ENCODE data around the gene LYAR. TPM values are rescaled to one million over a fixed set of nuclear protein-coding genes. Genes with fewer than 3 reads are reported as not detected.
A peak's percentile ranks its signal among the peaks of the same experiment; 100 is the strongest.

The LYAR gene
- total and polyA plus RNA-seq, 2 donors from 2014 or later: 6.6 to 8.6 TPM

DNA sequence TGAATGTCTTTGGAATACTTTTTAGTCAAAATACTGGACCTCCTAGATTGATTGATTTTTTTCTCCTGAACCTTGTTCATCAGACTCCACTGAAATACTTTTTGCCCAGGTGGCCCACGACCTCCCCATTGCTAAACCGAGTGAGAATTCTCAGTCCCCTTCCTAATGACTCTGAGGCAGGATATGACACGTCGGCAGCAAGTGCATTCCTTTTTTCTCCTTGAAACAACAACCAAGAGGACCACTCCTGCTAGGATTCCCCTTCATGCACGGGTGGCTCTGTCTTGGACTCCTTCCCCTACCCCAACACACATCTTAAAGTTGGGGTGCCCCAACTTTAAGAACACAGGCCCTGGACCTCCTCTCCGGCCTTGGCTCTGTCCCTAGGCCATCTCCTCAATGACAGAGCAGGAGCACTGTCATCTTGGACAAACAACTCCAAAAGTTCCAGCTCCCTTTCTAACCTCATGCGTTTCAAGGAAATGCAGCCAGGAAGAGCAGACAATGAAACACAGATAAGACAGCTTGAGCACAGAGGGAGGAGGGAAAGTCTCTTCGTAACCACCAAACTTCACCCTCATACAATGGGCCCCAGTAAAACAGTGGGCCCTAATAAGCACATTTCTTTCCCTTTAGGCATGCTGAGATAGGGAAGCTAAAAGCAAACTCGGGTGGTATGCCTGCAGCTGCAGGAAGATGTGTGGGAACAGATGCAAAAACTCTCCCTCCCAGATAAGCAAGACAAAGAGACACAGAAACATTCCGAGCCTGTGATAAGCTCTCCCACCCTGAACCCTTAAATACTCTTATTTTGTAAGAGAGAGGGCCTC lies 34.0 kb upstream of the LYAR start:
- H3K4me3 ChIP-seq (ENCODE audit: low read length in 3 of 3): no peak overlapping the region
- H3K9ac ChIP-seq (ENCODE audit: low read length in 3 of 3): no peak overlapping the region
- H3K27me3 ChIP-seq (ENCODE audit: control insufficient read depth, insufficient read depth, low read length): no peaks in the 10 kb centered on the region
- no peak overlapping the region for H3K27ac ChIP-seq (ENCODE audit: low read depth in 2 of 2, low read length in 2 of 2)
- TF ChIP-seq, protein P1, sequence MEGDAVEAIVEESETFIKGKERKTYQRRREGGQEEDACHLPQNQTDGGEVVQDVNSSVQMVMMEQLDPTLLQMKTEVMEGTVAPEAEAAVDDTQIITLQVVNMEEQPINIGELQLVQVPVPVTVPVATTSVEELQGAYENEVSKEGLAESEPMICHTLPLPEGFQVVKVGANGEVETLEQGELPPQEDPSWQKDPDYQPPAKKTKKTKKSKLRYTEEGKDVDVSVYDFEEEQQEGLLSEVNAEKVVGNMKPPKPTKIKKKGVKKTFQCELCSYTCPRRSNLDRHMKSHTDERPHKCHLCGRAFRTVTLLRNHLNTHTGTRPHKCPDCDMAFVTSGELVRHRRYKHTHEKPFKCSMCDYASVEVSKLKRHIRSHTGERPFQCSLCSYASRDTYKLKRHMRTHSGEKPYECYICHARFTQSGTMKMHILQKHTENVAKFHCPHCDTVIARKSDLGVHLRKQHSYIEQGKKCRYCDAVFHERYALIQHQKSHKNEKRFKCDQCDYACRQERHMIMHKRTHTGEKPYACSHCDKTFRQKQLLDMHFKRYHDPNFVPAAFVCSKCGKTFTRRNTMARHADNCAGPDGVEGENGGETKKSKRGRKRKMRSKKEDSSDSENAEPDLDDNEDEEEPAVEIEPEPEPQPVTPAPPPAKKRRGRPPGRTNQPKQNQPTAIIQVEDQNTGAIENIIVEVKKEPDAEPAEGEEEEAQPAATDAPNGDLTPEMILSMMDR (IDR thresholded peaks at IDR 0.05; ENCODE audit: borderline replicate concordance, extremely low read depth, insufficient read depth): no peak
- no peaks in the 10 kb centered on the region for H3K4me1 ChIP-seq (ENCODE audit: control insufficient read depth in 2 of 3, insufficient read depth in 2 of 3, low read depth in 1 of 3, low read length in 3 of 3)
- no peaks in the 10 kb centered on the region for H3K9me3 ChIP-seq (ENCODE audit: control insufficient read depth in 2 of 3, insufficient read depth in 1 of 3, low read length in 3 of 3)
- DNase-seq: peak in 1 of 5 donors; percentile 3
- peaks cover 0 to 8% (median 8%) of the 10 kb centered on the region in 3 donors for H3K36me3 ChIP-seq (ENCODE audit: control insufficient read depth in 2 of 3, insufficient read depth in 3 of 3, low read length in 3 of 3)
- no peak for FAIRE-seq
- intact Hi-C loops (cut with DNase I): no loop called here

DNA sequence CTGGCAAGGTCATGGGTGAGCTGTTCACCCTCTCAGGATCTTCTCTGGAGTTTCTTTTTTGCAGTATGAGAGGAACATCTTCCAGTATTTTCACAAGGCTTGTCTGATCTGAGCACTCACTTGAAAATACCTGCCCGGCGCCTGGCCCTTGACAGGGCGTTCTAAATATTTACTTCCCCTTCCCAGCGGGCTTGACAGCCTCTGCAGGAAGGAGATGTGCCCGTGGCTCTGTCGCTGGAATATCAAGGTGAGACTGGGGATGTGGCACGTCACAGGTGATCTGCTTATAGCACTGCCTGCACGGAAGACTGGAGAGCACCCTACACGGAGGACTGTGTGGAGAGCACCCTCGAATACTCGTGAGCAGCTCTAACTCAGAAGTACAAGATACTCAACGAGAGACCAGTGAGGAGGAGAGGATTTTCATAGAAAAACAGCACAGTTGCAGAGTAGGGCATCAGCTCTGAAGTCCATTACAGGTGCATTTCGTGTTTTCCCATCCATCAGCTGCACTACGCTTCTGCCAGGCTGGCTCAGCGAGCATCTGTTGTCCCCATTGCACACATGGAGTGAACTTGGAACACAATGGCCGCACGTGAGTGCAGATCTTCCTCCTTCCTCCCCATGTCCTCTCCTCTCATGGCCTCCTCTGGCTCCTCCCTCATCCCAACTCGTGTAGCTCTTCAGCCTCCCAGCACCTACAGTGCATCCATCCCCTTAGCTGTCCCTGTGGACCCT lies 32.2 kb upstream of the LYAR start:
- TF ChIP-seq, protein P1 (IDR thresholded peaks at IDR 0.05; ENCODE audit: borderline replicate concordance, extremely low read depth, insufficient read depth): no peak
- intact Hi-C loops (cut with DNase I): no loop called here
- H3K27me3 ChIP-seq (ENCODE audit: control insufficient read depth, insufficient read depth, low read length): no peaks in the 10 kb centered on the region
- H3K4me1 ChIP-seq (ENCODE audit: control insufficient read depth in 2 of 3, insufficient read depth in 2 of 3, low read depth in 1 of 3, low read length in 3 of 3): no peaks in the 10 kb centered on the region
- H3K27ac ChIP-seq (ENCODE audit: low read depth in 2 of 2, low read length in 2 of 2): no peak overlapping the region
- H3K4me3 ChIP-seq (ENCODE audit: low read length in 3 of 3): no peak overlapping the region
- FAIRE-seq (no peak), DNase-seq (peak in 1 of 5 donors; percentile 5)
- H3K36me3 ChIP-seq (ENCODE audit: control insufficient read depth in 2 of 3, insufficient read depth in 3 of 3, low read length in 3 of 3): peaks cover 0 to 8% (median 8%) of the 10 kb centered on the region in 3 donors
- H3K9ac ChIP-seq (ENCODE audit: low read length in 3 of 3): no peak overlapping the region
- no peaks in the 10 kb centered on the region for H3K9me3 ChIP-seq (ENCODE audit: control insufficient read depth in 2 of 3, insufficient read depth in 1 of 3, low read length in 3 of 3)

DNA sequence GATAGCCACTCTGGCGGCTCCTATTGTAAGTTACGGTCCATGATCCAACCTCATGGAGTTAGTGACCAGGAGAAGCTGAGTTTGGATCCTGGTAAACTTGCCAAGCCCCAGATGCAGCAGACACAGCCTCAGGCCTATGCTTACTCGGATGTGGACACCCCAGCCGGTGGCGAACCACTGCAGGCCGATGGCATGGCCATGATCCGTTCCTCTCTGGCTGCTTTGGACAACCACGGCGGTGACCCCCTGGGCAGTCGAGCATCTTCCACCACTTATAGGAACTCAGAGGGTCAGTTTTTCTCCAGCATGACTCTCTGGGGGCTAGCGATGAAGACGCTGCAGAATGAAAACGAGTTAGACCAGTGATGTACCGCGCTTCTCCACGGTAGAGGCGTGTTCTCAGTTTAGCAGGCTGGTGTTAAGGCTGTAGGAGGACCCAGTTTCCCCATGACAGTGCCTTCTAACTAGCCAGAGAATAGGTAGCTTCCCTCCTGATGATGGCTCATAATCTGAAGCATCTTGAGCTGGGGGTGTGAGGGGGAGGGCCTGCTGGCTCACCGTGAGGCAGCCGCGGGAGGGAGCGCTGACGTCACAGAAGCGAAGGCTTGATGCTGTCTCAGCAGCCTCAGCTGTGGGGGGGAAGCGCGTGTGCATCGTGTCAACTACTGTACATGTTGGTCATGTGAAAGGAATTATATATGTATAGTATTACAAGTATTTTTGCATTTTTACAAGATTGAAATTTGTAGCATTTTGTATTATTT lies 31.2 kb upstream of the LYAR start:
- Histone ChIP-seq H3K9me3 (ENCODE audit: control insufficient read depth in 2 of 3, insufficient read depth in 1 of 3, low read length in 3 of 3) (no peaks in the 10 kb centered on the region), H3K27ac (ENCODE audit: low read depth in 2 of 2, low read length in 2 of 2) (no peak overlapping the region), H3K27me3 (ENCODE audit: control insufficient read depth, insufficient read depth, low read length) (no peaks in the 10 kb centered on the region), H3K9ac (ENCODE audit: low read length in 3 of 3) (no peak overlapping the region), H3K4me1 (ENCODE audit: control insufficient read depth in 2 of 3, insufficient read depth in 2 of 3, low read depth in 1 of 3, low read length in 3 of 3) (no peaks in the 10 kb centered on the region), H3K36me3 (ENCODE audit: control insufficient read depth in 2 of 3, insufficient read depth in 3 of 3, low read length in 3 of 3) (peaks cover 0 to 14% (median 12%) of the 10 kb centered on the region in 3 donors), H3K4me3 (ENCODE audit: low read length in 3 of 3) (no peak overlapping the region)
- peak in 1 of 5 donors; percentile 14 for DNase-seq
- intact Hi-C loops (cut with DNase I): no loop called here
- FAIRE-seq: no peak
- TF ChIP-seq, protein P1 (IDR thresholded peaks at IDR 0.05; ENCODE audit: borderline replicate concordance, extremely low read depth, insufficient read depth): no peak

All from kidney (tissue), 14 donors.